ENCODE measurements around the gene ZNHIT2.

GRCh38 chr11:65109231-65110198 is 8.0 kb downstream of the ZNHIT2 start:
- TF ChIP-seq, protein P1, sequence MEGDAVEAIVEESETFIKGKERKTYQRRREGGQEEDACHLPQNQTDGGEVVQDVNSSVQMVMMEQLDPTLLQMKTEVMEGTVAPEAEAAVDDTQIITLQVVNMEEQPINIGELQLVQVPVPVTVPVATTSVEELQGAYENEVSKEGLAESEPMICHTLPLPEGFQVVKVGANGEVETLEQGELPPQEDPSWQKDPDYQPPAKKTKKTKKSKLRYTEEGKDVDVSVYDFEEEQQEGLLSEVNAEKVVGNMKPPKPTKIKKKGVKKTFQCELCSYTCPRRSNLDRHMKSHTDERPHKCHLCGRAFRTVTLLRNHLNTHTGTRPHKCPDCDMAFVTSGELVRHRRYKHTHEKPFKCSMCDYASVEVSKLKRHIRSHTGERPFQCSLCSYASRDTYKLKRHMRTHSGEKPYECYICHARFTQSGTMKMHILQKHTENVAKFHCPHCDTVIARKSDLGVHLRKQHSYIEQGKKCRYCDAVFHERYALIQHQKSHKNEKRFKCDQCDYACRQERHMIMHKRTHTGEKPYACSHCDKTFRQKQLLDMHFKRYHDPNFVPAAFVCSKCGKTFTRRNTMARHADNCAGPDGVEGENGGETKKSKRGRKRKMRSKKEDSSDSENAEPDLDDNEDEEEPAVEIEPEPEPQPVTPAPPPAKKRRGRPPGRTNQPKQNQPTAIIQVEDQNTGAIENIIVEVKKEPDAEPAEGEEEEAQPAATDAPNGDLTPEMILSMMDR (IDR thresholded peaks at IDR 0.05) = no peak
- TF ChIP-seq EP300 (IDR thresholded peaks at IDR 0.05; ENCODE audit: low read depth) (no peak), POLR2AphosphoS5 (IDR thresholded peaks at IDR 0.05) (no peak)
